HepG2 (cell line): Measurements from ENCODE around the gene DCTN2. TPM values are rescaled to one million over a fixed set of nuclear protein-coding genes. Genes with fewer than 3 reads are reported as not detected.

Experiments used
- CBX2 ChIP-seq, 2 experiments: fragments of 200-600 bp in 1 of 2; sonication (generic); formaldehyde crosslinking in 1 of 2; IDR thresholded peaks; 2 replicates each; pipeline versions ENCODE4 v1.7.0 to v1.8.1; 2018 to 2022; ENCODE audit warnings: low read depth in 2 of 2, low read length in 1 of 2, mild to moderate bottlenecking in 1 of 2, missing genetic modification reagents in 1 of 2
- ELF3 ChIP-seq: IDR thresholded peaks from 2 replicates; pipeline ENCODE4 v1.6.1; 2016; ENCODE audit warnings: missing genetic modification reagents, missing compliant biosample characterization
- FLYWCH1 ChIP-seq: sonication (generic); formaldehyde crosslinking; IDR thresholded peaks from 2 replicates; pipeline ENCODE4 v1.8.1; 2023; ENCODE audit warnings: mild to moderate bottlenecking, missing genetic modification reagents
- HHEX ChIP-seq: IDR thresholded peaks from 2 replicates; pipeline ENCODE4 v1.6.1; 2016; ENCODE audit warnings: control low read depth
- NR2F2 ChIP-seq: IDR thresholded peaks from 2 replicates; pipeline ENCODE4 v1.6.1; 2012; ENCODE audit warnings: low read depth, inconsistent platforms, borderline replicate concordance
- PHF20 ChIP-seq: sonication (generic); formaldehyde crosslinking; IDR thresholded peaks from 2 replicates; pipeline ENCODE4 v1.5.0; 2020; ENCODE audit warnings: mild to moderate bottlenecking, missing genetic modification reagents
- SYNCRIP ChIP-seq: fragments of 200-400 bp; formaldehyde crosslinking; IDR thresholded peaks from 2 replicates; pipeline ENCODE4 v1.6.1; 2018; ENCODE audit warnings: mild to moderate bottlenecking, low read depth, low read length; ENCODE audit not compliant: insufficient read depth
- THAP11 ChIP-seq: IDR thresholded peaks from 2 replicates; pipeline ENCODE4 v1.6.1; 2016; ENCODE audit warnings: missing biosample characterization, missing genetic modification reagents
- ZNF451 ChIP-seq: sonication (generic); formaldehyde crosslinking; IDR thresholded peaks from 2 replicates; pipeline ENCODE4 v1.5.0; 2020; ENCODE audit warnings: mild to moderate bottlenecking, missing genetic modification reagents
- ZSCAN29 ChIP-seq: sonication (generic); formaldehyde crosslinking; conservative IDR thresholded peaks from 2 replicates; pipeline ENCODE4 v1.4.0; 2020; ENCODE audit warnings: mild to moderate bottlenecking, missing genetic modification reagents
- polyA plus RNA-seq, 8 experiments: library from polyadenylated mRNA; depleted of rRNA in 3 of 8; stranded (reverse) in 7 of 8; unstranded in 1 of 8; fragments of >200 nt; fragmentation: Illumina TruSeq in 4 of 8; extraction: Trizol in 4 of 8; gene quantifications; 2 replicates each; pipeline versions ENCODE4 v1.2.1 to v1.2.3, GENCODE V29; 2011 to 2016; ENCODE audit warnings: low read depth in 4 of 8, missing spikeins in 1 of 8, mixed read lengths in 1 of 8; ENCODE audit not compliant: insufficient read depth in 1 of 8
- total RNA-seq, 5 experiments: library from RNA; depleted of rRNA; stranded (reverse); fragments of >200 nt; fragmentation: Illumina TruSeq; extraction: Trizol; gene quantifications; 2 replicates each; pipeline ENCODE4 v1.2.3, GENCODE V29; 2016; ENCODE audit warnings: low read depth in 1 of 5
- TF ChIP-seq, protein P1 (sequence below): sonication (generic); formaldehyde crosslinking; IDR thresholded peaks from 2 replicates; pipeline ENCODE4 v1.4.0; 2020; ENCODE audit warnings: mild to moderate bottlenecking, missing genetic modification reagents
- TF ChIP-seq, protein P2 (sequence below): sonication (generic); formaldehyde crosslinking; IDR thresholded peaks from 2 replicates; pipeline ENCODE4 v1.5.0; 2020; ENCODE audit warnings: mild to moderate bottlenecking, missing genetic modification reagents
- TF ChIP-seq, protein P3 (sequence below): sonication (generic); formaldehyde crosslinking; IDR thresholded peaks from 2 replicates; pipeline ENCODE4 v1.8.1; 2023; ENCODE audit warnings: mild to moderate bottlenecking, missing genetic modification reagents, borderline replicate concordance
- TF ChIP-seq, protein P4 (sequence below): sonication (generic); formaldehyde crosslinking; conservative IDR thresholded peaks from 2 replicates; pipeline ENCODE4 v1.8.0; 2022; ENCODE audit warnings: low read depth, missing genetic modification reagents
- TF ChIP-seq, protein P5 (sequence below): sonication (generic); formaldehyde crosslinking; IDR thresholded peaks from 2 replicates; pipeline ENCODE4 v1.5.0; 2020; ENCODE audit warnings: missing genetic modification reagents

The DCTN2 gene
- total and polyA plus RNA-seq, 2 of the 13 experiments (the other 11 are each of a cell fraction or from before 2014, with no cell fraction given), result 72.0 to 77.4 TPM

DNA sequence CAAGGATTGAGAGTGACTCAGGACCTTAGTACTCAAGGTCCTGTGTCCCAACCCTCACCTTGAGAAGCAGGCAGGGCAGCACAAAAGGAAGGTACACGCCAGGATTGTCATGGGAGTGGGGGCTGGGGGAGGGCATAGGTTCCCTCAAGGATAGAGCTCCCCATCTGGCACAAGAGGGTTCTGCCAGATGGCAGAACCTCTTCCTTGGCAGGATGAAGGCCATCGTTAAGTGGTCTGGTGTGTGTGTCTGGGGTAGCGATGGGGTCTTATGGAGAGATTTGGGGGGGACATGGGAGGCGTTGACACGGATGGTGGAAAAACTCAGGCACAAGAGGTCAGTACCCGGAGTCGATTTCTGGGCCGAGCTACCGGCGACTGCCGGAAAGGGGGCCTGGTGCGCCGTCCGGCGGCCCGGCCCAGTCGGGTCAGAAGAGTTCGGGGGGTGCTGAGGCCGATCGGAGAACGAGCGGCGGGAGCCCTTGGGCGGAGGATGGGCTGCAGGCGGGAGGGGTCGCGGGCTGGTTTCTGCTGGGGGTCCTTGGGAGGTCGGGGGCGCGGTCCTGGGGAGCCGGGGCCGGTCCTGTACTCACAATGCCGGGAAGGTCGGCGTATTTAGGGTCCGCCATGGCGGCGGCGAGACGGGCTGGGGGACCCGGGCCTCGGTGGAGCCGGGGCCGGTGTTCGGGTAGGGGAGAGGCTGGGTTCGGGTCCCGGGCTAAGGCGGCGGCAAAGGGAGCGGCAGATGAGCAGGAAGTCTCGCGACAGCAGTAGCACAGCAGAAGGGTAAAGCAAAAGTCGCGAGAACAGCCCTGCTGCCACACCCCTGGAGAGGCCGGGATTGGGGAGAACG lies at the start of gene DCTN2 (continued):
- TF ChIP-seq, protein P1, sequence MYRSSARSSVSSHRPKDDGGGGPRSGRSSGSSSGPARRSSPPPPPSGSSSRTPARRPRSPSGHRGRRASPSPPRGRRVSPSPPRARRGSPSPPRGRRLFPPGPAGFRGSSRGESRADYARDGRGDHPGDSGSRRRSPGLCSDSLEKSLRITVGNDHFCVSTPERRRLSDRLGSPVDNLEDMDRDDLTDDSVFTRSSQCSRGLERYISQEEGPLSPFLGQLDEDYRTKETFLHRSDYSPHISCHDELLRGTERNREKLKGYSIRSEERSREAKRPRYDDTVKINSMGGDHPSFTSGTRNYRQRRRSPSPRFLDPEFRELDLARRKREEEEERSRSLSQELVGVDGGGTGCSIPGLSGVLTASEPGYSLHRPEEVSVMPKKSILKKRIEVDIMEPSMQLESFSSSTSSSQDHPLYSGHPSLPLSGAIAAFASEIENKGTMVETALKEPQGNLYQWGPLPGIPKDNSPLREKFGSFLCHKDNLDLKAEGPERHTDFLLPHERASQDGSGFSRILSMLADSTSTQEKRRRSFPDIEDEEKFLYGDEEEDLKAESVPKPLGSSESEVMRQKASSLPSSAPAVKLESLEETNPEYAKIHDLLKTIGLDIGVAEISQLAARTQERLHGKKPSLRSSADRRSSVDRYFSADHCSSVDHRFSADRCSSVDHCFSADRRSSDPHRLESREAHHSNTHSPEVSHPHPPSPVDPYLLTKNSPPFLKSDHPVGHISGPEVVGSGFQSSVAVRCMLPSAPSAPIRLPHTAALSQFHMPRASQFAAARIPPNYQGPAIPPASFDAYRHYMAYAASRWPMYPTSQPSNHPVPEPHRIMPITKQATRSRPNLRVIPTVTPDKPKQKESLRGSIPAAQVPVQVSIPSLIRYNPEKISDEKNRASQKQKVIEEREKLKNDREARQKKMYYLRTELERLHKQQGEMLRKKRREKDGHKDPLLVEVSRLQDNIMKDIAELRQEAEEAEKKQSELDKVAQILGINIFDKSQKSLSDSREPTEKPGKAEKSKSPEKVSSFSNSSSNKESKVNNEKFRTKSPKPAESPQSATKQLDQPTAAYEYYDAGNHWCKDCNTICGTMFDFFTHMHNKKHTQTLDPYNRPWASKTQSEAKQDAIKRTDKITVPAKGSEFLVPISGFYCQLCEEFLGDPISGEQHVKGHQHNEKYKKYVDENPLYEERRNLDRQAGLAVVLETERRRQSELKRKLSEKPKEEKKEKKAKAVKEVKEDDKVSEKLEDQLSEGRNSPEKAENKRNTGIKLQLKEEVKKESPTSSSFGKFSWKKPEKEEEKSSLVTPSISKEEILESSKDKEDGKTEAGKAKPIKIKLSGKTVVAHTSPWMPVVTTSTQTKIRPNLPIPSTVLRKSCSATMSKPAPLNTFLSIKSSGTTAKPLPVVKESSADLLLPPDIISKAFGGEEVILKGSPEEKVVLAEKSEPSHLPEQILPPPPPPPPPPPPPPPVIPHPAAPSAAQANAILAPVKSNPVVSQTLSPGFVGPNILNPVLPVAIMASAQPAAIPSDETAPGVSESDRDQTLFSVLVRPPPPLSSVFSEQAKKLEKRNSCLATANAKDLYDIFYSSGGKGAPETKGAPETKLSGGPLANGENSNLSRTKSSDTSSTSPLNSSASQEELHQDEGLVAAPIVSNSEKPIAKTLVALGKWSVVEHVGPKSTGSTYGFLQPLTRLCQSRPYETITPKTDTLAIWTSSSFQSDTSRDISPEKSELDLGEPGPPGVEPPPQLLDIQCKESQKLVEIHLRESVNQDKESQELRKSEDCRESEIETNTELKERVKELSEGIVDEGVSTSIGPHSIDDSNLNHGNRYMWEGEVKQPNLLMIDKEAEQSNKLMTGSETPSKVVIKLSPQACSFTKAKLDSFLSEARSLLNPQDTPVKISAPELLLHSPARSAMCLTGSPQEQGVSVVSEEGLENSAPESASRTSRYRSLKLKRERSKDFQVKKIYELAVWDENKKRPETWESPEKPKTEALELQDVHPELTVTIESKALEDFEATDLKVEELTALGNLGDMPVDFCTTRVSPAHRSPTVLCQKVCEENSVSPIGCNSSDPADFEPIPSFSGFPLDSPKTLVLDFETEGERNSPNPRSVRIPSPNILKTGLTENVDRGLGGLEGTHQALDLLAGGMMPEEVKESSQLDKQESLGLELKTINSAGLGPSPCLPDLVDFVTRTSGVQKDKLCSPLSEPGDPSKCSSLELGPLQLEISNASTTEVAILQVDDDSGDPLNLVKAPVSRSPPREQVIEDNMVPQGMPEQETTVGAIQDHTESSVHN (CRISPR knock-in tag), result no peak
- peak; percentile 28; the same call in 1 of the 2 replicates for TF ChIP-seq ELF3 (CRISPR knock-in tag)
- TF ChIP-seq, protein P2, sequence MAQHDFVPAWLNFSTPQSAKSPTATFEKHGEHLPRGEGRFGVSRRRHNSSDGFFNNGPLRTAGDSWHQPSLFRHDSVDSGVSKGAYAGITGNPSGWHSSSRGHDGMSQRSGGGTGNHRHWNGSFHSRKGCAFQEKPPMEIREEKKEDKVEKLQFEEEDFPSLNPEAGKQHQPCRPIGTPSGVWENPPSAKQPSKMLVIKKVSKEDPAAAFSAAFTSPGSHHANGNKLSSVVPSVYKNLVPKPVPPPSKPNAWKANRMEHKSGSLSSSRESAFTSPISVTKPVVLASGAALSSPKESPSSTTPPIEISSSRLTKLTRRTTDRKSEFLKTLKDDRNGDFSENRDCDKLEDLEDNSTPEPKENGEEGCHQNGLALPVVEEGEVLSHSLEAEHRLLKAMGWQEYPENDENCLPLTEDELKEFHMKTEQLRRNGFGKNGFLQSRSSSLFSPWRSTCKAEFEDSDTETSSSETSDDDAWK (CRISPR knock-in tag), result no peak
- TF ChIP-seq, protein P3, sequence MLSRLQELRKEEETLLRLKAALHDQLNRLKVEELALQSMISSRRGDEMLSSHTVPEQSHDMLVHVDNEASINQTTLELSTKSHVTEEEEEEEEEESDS (CRISPR knock-in tag), result no peak
- no peak for TF ChIP-seq CBX2 (IDR thresholded peaks at IDR 0.05; ENCODE audit: low read depth, low read length)
- TF ChIP-seq CBX2 (CRISPR knock-in tag; IDR thresholded peaks at IDR 0.05; ENCODE audit: low read depth), result no peak
- TF ChIP-seq NR2F2, result no peak
- no peak for TF ChIP-seq HHEX (CRISPR knock-in tag)
- no peak for TF ChIP-seq ZSCAN29 (CRISPR knock-in tag)
- TF ChIP-seq THAP11 (CRISPR knock-in tag), result no peak
- no peak for TF ChIP-seq SYNCRIP
- TF ChIP-seq, protein P4, sequence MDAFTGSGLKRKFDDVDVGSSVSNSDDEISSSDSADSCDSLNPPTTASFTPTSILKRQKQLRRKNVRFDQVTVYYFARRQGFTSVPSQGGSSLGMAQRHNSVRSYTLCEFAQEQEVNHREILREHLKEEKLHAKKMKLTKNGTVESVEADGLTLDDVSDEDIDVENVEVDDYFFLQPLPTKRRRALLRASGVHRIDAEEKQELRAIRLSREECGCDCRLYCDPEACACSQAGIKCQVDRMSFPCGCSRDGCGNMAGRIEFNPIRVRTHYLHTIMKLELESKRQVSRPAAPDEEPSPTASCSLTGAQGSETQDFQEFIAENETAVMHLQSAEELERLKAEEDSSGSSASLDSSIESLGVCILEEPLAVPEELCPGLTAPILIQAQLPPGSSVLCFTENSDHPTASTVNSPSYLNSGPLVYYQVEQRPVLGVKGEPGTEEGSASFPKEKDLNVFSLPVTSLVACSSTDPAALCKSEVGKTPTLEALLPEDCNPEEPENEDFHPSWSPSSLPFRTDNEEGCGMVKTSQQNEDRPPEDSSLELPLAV (CRISPR knock-in tag), result no peak
- TF ChIP-seq, protein P5, sequence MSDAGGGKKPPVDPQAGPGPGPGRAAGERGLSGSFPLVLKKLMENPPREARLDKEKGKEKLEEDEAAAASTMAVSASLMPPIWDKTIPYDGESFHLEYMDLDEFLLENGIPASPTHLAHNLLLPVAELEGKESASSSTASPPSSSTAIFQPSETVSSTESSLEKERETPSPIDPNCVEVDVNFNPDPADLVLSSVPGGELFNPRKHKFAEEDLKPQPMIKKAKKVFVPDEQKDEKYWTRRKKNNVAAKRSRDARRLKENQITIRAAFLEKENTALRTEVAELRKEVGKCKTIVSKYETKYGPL (CRISPR knock-in tag), result no peak
- no peak for TF ChIP-seq FLYWCH1 (CRISPR knock-in tag)
- TF ChIP-seq PHF20, result peak; percentile 62
- TF ChIP-seq ZNF451 (CRISPR knock-in tag), result no peak
